ENCODE measurements around the gene CERS6. TPM values are rescaled to one million over a fixed set of nuclear protein-coding genes. Genes with fewer than 3 reads are reported as not detected.

Gene CERS6
- total RNA-seq, 4 donors from 2014 or later: 17.6 to 31.1 (median 24.1) TPM

GRCh38 chr2:168814046-168814445 lies 358.0 kb downstream of the CERS6 start:
- H3K36me3 ChIP-seq: no peaks in the 10 kb centered on the region
- H3K4me1 ChIP-seq: no peaks in the 10 kb centered on the region
- no peak for DNase-seq
- no peak overlapping the region for H3K4me3 ChIP-seq
- intact Hi-C loops (cut with DNase I): no loop called here
- no peaks in the 10 kb centered on the region for H3K27me3 ChIP-seq
- TF ChIP-seq CTCF (IDR thresholded peaks at IDR 0.05): no peak
- TF ChIP-seq POLR2A (IDR thresholded peaks at IDR 0.05): no peak
- no peak overlapping the region for H3K27ac ChIP-seq
- no peaks in the 10 kb centered on the region for H3K9me3 ChIP-seq
- 75 to 88% methylated on average over 2 of the region's 2 CpGs for WGBS, 2 donors

- no peak overlapping the region for H3K4me3 ChIP-seq
- no peak overlapping the region for H3K27ac ChIP-seq
- H3K9me3 ChIP-seq: no peaks in the 10 kb centered on the region
- H3K4me1 ChIP-seq: no peaks in the 10 kb centered on the region
- intact Hi-C loops (cut with DNase I): no loop called here
- DNase-seq: no peak
- H3K36me3 ChIP-seq: no peaks in the 10 kb centered on the region
- WGBS, 2 donors: 89 to 90% methylated on average over 1 of the region's 1 CpG
- H3K27me3 ChIP-seq: no peaks in the 10 kb centered on the region
- TF ChIP-seq POLR2A (IDR thresholded peaks at IDR 0.05) (no peak), CTCF (IDR thresholded peaks at IDR 0.05) (no peak)
Observed at GRCh38 chr2:168814939-168815907, 359.2 kb downstream of the CERS6 start.

- intact Hi-C loops (cut with DNase I): no loop called here
- no peaks in the 10 kb centered on the region for H3K27me3 ChIP-seq
- H3K27ac ChIP-seq: no peak overlapping the region
- 85% methylated on average over 3 of the region's 3 CpGs for WGBS, 2 donors
- no peak overlapping the region for H3K4me3 ChIP-seq
- no peaks in the 10 kb centered on the region for H3K9me3 ChIP-seq
- H3K36me3 ChIP-seq: no peaks in the 10 kb centered on the region
- no peak for TF ChIP-seq CTCF (IDR thresholded peaks at IDR 0.05)
- TF ChIP-seq POLR2A (IDR thresholded peaks at IDR 0.05): no peak
- DNase-seq: no peak
- no peaks in the 10 kb centered on the region for H3K4me1 ChIP-seq
Observed at GRCh38 chr2:168816369-168816768, 360.3 kb downstream of the CERS6 start.

GRCh38 chr2:168819050-168819715 lies 363.1 kb downstream of the CERS6 start:
- DNase-seq: no peak
- Histone ChIP-seq H3K4me3 (no peak overlapping the region), H3K36me3 (no peaks in the 10 kb centered on the region), H3K27ac (no peak overlapping the region), H3K4me1 (no peaks in the 10 kb centered on the region), H3K9me3 (no peaks in the 10 kb centered on the region), H3K27me3 (no peaks in the 10 kb centered on the region)
- WGBS, 2 donors: 71% methylated on average over 10 of the region's 10 CpGs
- intact Hi-C loops (cut with DNase I): no loop called here
- TF ChIP-seq POLR2A (IDR thresholded peaks at IDR 0.05) (no peak), CTCF (IDR thresholded peaks at IDR 0.05) (no peak)

Measured in esophagus squamous epithelium (tissue), 5 donors.